HG03196 (cell line): ENCODE data around the gene HSPB6.
"Not testable (repeated sequence)": the region's sequence is repeated elsewhere in the genome, so short reads cannot be mapped to it uniquely, and the experiment has no call there.

Source experiments
- ATAC-seq: cut with Tn5 transposase; IDR thresholded peaks from one replicate; pipeline ENCODE4 v1.9.1; 2021; ENCODE audit not compliant: unreplicated experiment

Gene HSPB6, protein sequence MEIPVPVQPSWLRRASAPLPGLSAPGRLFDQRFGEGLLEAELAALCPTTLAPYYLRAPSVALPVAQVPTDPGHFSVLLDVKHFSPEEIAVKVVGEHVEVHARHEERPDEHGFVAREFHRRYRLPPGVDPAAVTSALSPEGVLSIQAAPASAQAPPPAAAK

DNA sequence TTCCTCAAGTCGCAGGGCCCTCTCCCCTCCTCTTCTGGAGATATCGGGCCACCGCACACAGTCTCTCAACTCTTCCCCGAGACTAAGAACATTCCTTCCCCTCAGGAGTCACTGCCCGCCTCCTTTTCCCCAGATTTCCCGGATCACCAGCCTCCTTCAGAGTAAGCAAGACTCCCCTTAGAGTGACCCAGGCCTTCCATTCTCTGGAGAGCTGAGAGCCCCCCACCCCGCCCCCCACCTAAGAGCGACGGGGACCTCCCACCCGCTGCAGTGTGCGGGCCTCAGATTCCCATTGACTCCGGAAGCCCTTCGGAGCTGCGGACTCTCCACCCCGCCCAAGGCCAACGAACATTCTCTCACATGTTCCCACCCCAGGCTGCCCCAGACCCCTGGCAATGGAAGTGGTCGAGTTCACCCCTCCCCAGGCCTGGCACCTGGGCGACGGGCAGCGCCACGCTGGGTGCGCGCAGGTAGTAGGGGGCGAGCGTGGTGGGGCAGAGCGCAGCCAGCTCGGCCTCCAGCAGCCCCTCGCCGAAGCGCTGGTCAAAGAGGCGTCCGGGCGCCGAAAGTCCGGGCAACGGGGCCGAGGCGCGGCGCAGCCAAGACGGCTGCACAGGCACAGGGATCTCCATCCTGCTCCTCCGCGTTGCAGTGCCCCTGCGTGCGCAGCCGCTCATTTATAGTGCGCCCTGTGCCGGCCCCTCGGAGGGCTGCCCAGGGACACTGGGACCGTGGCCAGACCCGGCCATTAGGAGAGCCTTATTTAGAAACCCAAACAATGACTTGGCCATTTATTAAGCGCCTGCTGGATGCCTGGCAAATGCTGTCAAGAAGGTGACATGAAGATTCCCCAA, at the start of gene HSPB6:
HSPB6 (minus strand) TSS at position 653 of the 854 bp plus-strand sequence; CDS start at position 632, 21 bp downstream.
- ATAC-seq, result no peak

DNA sequence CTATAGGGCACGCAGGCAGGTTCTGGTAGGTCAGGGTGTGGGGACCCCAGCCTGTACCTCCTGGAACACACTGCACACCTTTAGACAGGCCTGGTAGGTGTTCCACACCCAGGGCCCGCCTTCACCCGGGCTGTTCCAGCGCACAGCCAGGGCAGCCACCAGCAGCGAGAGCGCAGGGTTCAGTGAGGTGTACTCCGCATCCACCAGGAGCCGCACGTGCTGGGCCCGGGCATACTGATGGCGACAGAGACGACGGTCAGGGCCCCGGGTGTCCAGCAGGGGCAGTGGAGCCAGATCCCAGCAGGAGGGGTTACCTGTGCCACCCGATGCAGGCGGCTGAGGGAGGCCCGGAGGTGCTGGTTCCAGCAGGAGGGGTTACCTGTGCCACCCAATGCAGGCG, 49.8 kb upstream of the HSPB6 start:
- ATAC-seq, result no peak

DNA sequence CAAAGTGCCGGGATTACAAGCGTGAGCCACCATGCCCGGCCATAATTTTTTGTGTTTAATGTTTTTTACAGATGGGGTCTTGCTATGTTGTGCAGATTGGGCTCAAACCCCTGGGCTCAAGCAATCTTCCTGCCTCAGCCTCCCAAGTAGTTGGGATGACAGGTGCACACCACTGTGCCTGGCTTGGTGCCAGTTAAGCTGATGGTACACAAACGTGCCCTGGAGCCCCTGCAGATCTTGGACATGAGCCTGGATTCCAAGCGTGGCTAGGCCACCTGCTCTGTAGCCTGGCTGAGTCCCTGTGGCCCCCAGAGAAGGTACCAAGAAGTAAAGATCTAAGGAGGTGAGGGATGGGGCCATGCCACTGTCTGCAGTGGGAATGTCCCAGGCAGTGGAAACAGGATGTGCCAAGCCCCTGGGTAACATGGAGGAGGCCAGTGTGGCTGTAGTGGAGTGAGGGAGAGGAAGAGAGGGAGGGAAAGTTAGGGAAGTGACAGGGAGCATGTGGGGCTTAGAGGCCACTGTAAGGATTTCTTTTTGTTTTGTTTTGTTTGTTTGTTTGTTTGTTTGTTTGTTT, 48.8 kb upstream of the HSPB6 start:
- ATAC-seq, result no peak

DNA sequence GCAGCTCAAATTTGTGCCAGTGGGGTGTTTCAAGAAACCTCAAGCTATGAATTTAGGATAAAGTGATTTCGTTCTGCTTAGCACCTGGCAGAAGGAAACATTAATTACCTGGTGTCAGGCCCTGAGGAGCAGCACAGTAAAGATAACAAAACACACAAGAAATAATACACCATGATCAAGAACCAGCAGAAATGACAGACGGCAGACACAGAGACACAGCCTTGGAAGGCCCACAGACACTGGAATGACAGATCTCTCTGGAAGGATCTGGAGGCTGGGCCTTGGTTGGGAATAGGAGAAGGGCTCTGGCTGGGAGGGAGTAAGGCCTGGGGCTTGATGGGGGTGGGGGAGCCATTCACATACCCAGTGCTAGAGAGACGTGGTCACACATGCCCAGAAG, 45.0 kb upstream of the HSPB6 start:
- no peak for ATAC-seq

DNA sequence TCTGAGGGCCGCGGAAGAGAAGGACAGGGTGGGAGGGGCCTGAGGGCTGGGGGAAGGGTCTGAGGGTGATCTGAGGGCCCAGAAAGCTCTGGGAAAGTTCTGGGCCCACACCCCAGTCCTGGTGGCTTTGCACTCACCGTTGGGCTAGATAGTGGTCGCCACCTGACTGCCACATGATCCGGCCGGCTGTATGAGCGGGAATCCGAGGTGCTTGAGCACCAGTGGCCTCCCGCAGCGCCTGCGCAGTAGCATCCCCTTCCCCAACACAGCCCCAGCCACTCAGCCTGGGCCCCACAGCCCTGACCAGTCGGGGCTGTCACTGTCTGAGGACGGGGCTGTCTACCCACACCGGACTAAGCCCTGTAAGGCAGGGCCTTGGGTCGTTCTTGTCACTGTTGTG, 40.8 kb upstream of the HSPB6 start:
- ATAC-seq, result no peak

DNA sequence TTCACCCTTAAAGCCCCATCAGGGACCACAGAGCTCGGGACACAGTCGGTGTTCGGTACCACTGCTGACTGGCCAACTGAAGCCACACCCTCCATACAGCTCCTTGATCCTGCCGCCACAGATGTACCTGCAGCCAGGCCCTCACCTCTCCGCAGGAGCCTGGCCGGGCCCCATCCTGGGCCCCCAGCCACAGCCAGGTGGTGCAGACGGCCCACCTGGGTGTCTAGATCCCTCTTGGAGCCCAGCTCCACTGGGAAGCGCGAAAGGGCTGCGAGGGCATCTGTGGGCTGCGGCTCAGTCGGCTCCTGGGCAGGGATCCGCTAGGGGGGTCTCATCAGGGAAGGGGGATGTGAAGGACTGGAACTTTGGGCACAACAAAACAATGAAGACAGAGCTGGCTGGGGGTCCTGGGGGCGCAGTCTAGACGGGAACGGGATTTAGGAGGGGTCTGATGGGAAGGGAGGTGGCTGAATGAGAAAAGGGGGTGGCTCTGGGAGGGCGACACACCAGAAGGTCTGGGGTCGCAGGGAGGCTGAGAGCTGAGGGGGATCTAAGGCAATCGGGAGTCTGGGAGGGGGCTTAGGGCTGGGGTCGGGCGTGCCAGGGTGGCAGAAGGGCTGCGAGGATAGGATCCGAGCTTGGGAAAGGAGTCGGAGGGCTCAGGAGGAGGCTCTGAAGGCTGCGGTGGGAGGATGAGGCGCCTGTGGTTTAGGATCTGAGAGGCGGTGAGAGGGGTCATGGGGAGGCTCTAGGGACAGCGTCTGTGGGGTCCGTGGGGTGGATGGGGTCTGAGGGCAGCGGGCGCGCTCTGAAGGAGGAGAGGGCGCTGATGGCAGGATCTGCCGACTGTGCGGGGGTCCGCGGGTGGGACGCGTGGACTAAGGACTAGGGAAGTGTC, 40.1 kb upstream of the HSPB6 start:
- ATAC-seq, result no peak

DNA sequence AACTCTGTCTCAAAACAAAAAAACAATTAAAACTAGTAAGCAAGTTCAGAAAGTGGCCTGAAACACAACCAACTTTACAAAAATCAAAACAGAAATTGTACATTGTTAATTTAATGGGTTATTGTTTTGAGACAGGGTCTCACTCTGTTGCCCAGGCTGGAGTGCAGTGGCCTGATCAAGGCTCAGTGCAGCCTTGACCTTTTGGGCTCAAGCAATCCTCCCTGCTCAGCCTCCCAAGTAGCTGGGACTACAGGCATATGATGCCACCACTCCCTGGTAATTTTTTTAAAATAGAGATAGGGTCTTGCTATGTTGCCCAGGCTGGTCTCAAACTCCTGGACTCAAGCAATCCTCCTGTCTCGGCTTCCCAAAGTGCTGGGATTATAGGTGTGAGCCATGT, 38.7 kb upstream of the HSPB6 start:
- ATAC-seq, result not testable (repeated sequence)

DNA sequence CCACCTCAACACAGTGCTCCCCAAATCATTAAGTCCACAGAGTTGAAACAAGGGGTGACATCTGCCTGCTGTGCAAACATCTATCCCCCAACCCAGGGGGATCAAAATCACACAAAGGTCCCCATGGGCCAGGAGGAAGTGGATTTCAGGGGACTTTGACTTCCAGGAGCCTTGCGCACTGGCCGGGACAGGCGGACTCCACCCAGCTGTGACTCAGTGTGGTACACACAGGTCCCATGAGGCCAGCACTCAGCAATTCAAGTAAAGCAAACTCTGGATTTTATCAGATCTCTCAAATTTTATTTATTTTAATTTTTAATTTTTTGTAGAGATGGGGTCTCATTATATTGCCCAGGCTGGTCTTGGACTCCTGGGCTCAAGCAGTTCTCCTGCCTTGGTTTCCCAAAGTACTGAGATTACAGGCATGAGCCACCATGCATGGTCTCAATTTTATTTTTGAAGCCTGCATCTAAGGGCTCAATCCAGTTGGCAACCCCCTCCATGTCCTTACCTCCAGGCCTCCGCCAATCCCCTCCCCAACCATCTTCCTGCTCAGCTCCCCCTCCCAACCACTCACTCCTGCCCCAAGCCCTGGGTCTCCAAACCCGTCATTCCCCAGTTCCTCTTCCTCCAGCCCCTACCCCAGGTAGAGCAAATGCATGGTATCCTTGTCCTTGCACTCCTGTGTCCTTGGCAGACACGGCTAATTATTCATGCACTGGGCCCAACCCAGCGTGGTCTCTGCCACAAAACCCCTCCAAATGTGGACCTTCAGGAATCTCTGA, 36.7 kb upstream of the HSPB6 start:
- ATAC-seq, result no peak

DNA sequence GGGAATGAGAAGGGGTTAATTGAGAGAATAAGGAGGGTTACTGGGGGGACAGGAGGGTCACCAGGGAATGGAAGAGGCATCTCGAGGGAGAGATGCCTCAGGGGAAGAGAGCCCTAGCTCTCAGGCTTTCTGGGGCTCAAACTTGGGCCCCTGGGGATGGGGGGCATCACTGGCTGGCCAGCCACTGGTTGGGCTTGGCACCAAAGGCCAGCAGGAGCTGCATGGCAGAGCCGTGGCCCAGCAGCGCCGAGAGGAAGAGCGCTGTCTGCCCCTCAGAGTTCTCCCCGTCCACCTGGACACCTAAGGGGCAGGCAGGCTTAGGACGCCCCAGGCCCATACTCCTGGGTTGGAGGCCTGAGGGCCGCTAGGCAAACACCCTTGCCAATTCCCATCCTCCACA, 36.1 kb upstream of the HSPB6 start:
- no peak for ATAC-seq

DNA sequence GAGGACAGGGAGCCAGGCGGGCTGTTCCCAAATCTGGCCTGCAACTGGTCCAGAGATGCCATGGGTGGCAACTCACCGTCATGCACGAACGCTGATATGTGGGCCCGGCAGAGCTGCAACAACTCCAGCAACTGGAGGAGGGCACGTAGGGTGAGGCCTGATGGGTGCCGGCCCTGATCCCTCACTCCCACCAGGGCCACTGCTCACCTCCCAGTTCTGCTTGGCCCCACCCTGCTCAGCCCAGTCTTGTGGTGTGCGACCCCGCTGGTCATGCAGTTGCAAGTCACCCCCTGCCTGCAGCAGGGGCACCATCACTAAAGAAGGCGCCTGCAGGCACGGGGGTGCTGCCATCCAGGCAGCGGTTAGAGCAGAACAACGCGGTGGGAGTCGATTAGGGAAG, 35.5 kb upstream of the HSPB6 start:
- ATAC-seq, result no peak

DNA sequence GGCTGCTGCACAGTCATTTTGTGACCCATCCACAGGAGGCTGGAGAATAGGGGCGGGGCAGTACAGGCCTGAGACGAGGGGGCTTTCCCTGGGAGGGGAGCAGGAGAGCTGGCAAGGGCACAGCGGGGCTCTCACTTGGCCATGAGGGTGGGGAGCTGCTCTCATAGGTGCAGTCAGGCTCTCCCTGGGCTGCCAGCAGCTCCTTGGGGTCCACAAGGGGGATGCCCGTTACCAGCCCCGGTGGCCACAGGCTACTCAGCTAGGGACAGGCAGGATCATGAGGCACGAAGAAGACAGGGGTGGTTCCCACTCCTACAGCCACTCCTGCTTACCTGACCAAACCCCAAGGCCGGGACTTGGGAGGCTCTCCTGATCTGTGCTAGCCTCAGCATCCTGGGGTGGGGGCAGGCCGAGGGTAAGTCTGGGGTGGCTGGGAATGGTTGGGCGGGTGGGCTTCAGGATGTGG, 35.0 kb upstream of the HSPB6 start:
- no peak for ATAC-seq

DNA sequence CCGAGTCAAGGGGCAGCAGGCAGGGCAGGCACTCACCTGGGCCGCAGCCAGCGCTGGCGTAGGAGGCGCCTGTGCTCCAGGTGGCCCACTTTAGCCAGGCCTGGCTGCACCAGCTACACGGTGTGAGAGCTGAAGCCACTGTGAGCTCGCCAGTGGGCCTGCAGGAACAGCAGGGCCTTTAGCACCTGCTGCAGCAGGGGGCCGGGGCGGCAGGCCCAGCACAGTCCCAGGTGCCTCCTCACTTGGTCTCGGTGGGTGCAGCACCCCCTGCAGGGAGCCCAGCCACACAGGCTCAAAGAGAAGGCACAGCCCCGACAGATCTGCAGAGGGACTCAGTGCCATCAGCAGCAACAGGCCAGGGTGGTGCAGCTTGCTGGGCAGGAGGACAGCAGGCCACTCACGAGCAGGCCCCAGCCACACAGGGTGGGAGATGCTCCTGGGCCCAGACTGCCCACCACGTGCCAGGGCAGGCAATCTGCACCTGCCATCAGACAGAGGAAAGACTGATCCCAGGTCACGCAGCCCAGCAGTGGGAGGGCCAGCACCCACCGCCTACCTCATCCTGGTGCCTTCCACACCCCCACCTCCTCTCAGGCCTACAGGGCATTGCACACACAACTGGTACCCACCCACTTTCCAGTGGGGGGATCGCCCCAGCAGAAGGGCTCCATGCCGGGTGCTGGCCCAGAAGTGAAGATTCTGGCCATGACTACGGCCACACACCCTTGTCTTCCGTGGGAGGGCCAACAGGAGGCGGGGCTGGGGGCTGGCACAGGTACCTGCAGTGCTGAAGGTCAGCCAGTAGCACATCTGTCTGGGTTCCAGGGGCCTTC, 34.4 kb upstream of the HSPB6 start:
- ATAC-seq, result no peak

DNA sequence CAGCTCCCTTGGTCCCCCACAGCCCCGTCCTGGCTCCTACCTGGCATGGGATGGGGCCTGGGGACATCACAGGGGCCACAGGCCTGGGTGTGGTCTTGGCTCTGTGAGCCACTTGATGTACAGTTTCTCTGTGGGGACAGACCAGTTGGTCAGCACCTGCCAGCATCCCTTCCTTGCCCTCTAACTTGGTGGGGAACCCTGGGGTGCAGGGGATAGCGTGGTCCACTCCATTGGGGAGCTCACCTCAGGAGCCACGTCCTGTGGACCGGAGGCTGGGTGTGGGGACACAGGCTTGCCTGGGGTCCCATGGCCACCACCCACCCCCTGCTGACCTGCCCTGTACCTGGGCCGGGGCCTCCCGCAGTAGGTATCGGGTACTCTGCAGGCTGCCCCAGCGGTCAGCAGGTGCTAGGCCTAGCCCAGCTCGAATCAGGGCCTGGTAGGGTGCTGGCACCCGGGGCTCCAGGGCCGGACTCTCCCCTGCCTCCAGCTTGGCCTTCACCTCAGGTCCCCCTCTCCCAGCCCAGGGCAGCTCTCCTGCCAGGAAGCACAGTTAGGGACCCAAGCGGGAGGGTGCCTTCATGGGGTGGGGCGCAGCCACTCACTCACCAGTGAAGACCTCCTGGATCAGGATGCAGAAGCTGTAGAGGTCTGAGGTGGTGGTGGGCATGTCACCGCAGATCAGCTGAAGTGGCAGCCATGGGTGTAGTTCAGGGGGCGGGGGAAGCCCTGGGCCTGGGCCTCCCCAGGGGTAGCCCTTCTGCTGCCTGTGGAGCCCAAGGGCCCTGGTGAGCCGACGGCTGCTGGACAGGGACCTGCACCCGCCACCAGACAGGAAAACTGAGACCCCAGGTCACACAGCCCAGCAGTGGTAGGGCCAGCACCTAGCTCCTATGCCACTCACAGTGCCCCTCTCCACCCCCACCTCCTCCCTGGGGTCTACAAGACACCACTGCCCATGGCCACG, 33.4 kb upstream of the HSPB6 start:
- no peak for ATAC-seq

DNA sequence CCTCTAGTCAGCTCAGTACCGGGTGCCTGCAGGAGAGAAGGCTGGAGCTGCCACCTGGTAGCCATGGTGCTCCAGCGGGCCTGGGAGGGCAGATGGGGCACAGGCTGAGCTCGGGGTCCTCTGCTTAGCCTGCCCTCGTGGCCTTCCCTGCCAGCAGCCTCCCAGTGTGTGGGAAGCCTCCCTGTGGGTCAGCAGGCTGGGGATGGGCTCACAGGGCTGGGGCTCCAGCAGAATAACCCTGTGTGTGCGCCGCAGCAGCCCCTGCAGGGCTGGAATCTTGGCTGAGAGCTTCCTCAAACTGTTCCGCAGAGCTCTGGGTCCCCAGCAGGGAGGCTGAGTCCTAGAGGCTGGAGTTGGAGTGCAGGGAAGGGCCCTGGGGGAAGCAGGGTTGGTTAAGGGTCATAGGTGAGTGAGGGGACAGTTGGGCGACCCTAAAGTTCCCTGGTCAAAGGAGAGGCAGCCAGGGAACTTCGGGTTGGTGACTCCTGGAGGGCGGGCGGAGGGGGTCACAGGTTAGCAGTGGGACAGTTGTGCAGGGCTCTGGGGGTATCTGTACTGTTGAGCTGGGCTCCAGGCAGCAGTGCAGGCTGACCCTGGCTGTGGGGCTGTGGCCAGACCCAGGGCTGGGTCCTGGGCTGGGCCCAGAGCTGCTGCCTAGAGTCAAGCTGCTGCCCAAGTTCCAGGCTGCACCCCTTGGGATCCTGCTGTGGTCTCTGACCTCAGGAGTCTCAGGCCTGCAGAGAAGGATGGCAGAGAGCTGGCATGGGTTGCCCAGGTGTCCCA, 32.6 kb upstream of the HSPB6 start:
- no peak for ATAC-seq

DNA sequence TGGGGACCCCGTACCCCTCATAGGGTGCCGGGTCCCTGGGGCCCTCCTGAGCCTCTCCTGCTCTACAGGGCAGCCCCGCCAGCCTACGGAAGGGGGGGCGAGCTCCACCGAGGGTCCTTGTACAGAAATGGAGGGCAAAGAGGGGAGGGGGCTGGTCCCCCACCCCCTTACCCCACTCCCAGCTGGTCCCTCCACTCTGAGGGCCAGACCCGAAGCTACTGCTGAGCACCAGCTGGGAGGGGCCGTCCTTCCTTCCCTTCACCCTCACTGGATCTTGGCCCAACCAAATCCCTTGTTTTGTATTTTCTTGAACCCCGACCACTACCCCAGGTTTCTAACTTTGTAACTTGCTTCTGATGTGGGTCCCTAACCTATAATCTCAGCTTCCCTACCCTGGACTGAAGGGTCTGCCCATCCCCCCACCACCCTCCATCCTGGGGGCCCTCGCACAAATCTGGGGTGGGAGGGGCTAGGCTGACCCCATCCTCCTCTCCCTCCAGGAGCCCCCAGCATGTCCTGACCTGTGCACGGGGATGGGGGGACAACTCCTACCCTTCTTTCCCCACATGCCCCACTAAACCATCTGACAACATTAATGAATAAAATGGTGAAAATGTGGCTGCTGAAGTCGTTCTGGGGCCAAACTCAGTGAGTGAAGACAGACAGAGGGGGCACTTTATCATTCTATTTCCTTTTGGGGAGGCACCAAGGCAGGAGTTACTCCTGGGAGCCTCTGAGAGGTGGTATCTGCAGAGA, 31.6 kb upstream of the HSPB6 start:
- no peak for ATAC-seq

DNA sequence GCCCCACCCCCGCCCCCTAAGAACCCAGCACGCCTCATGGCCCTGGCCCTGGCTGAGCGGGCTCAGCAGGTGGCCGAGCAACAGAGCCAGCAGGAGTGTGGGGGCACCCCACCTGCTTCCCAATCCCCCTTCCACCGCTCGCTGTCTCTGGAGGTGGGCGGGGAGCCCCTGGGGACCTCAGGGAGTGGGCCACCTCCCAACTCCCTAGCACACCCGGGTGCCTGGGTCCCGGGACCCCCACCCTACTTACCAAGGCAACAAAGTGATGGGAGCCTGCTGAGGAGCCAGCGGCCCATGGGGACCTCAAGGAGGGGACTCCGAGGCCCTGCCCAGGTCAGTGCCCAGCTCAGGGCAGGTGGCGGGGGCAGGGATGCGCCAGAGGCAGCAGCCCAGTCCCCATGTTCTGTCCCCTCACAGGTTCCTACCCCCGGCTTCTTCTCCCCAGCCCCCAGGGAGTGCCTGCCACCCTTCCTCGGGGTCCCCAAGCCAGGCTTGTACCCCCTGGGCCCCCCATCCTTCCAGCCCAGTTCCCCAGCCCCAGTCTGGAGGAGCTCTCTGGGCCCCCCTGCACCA, 30.5 kb upstream of the HSPB6 start:
- ATAC-seq, result no peak
